ENCODE data around the gene MST1R.
A peak's percentile ranks its signal among the peaks of the same experiment; 100 is the strongest.

The MST1R gene

DNA sequence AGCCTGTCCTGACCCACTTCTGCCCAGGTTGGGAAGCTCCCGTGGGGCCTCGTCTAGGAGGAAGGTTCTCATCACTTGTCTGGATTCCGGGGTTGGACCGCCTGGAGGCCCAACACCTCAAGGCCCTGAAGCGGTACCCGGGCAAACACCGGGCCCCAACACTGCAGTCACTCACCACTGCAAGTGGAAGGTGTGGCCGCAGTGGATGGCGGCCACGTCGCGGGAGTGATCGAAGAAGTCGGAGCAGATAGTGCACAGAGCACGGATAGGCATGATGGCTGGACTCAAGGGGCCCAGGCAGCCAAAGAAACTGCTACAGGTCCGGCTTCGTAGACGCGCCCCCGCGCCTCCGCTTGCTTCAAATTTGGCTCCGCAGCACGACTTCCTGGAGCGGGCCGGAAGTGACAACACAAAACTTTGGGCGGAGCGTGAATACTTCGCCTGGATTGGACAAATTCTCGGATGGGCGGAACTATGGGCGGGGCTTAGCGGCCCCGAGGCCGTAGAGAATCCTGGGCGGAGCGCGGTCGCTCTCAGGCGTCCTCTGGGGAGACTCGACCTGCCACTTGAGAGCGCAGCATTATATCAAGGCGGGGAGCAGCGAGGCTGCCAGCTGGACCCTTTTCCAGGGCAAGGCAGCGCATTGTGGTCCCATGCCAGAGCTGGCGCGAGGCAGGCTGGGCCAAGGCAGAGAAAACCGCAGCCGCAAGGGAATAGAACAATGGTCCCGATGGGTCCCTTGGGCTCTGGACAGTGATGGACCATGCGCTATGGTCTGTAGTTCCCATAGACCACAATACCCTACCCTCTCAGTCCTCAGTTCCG is 47.3 kb downstream of the MST1R start, which contains the start of gene TRAIP:
TRAIP (minus strand) TSS at position 384 of the 825 bp plus-strand sequence; CDS start at position 273, 111 bp downstream.
- H3K27me3 Mint-ChIP-seq (ENCODE audit: low read depth) = no peaks in the 10 kb centered on the region
- no peaks in the 10 kb centered on the region for H3K9me3 Mint-ChIP-seq
- peak within 1 kb of the TSS; percentile 99 for H3K4me3 Mint-ChIP-seq
- H3K27ac Mint-ChIP-seq = peak within 1 kb of the TSS; percentile 94
- H3K4me1 Mint-ChIP-seq (ENCODE audit: low read depth) = peaks cover 11% of the 10 kb centered on the region
- no peaks in the 10 kb centered on the region for H3K36me3 Mint-ChIP-seq (ENCODE audit: low read depth)
- peak; percentile 92 for DNase-seq (ENCODE audit: low spot score)

GRCh38 chr3:49855662-49856061 is 48.0 kb downstream of the MST1R start:
- H3K4me1 Mint-ChIP-seq (ENCODE audit: low read depth) = peaks cover 11% of the 10 kb centered on the region
- H3K9me3 Mint-ChIP-seq = no peaks in the 10 kb centered on the region
- H3K27ac Mint-ChIP-seq = peak overlapping the region; percentile 94
- no peaks in the 10 kb centered on the region for H3K36me3 Mint-ChIP-seq (ENCODE audit: low read depth)
- no peaks in the 10 kb centered on the region for H3K27me3 Mint-ChIP-seq (ENCODE audit: low read depth)
- no peak for DNase-seq (ENCODE audit: low spot score)
- peak overlapping the region; percentile 99 for H3K4me3 Mint-ChIP-seq

GRCh38 chr3:49845694-49846093 is 58.0 kb downstream of the MST1R start:
- Mint-ChIP-seq H3K4me1 (ENCODE audit: low read depth) (no peaks in the 10 kb centered on the region), H3K27ac (no peak overlapping the region), H3K36me3 (ENCODE audit: low read depth) (peaks cover 7% of the 10 kb centered on the region), H3K4me3 (no peak overlapping the region), H3K27me3 (ENCODE audit: low read depth) (no peaks in the 10 kb centered on the region), H3K9me3 (no peaks in the 10 kb centered on the region)
- no peak for DNase-seq (ENCODE audit: low spot score)

DNA sequence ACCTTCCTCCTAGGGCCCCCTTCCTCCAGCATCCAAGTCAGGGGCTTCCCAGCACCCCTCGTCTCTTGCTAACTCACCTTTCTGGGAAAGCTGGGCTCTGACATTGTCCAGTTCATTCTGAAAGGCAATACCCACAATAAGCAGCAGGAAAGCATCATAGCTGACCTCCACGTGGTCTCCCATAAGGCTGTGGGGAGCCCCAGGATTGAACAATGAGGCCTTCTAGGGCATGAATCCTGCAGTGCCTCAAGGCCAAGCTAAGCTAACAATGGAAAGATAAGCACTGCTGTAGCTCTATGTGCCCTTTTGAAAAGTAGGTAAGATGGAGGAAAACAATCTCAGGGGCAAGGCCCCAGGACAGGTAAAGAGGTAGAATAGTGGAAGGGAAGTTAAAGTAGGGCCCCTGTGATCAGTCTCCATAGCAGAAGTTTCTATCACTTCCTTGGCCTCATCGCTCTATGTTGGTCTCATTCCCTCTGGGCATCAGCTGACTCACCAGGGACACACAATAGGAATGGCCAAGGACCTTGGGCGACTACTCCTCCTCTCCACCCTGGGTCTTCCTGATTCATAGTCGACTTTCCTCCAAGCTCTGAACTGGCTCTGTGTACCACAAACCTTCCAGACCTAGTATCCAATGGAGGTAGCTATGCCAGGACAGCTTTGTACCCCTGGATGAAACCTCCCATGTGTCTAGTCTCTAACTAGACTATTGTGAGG is 59.0 kb downstream of the MST1R start:
- no peaks in the 10 kb centered on the region for H3K27me3 Mint-ChIP-seq (ENCODE audit: low read depth)
- no peak overlapping the region for H3K4me3 Mint-ChIP-seq
- no peaks in the 10 kb centered on the region for H3K9me3 Mint-ChIP-seq

DNA sequence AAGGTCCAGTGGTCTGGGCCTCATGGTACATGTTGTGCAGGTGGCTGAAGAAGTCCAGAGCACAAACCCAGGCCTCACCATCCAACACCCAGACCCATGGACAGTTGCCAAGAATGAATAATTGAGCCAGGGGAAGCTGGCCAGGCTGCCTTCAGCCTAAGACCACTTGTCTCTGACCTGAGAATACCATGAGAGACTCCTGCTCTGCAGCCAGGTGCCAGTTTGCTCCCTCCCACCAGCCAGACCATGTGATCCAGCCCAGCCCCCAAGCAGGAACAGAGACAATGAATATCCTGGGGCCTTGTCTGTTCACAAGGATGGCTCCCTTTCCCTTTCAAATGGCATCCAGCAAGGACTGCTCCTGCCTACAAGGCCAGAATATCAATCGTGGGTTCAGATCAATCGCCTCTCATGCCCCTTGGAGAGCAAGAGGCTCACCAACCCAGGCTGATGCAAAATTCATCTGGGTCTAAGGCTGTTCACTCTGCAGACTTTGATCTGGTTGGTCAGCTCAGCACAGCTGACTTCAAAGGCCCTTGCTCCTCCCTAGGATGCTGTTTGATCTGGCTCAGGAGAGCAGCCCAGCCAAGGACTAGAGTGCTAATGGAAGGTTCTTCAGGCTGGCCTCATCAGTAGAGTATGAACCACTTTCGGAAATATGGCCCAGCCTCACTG is 60.7 kb downstream of the MST1R start:
- H3K27me3 Mint-ChIP-seq (ENCODE audit: low read depth) = no peaks in the 10 kb centered on the region
- H3K4me1 Mint-ChIP-seq (ENCODE audit: low read depth) = peaks cover 2% of the 10 kb centered on the region
- no peak for DNase-seq (ENCODE audit: low spot score)
- no peaks in the 10 kb centered on the region for H3K9me3 Mint-ChIP-seq
- no peak overlapping the region for H3K4me3 Mint-ChIP-seq
- H3K36me3 Mint-ChIP-seq (ENCODE audit: low read depth) = peaks cover 12% of the 10 kb centered on the region
- H3K27ac Mint-ChIP-seq = no peak overlapping the region

More for the DNA sequence above, 59.0 kb downstream of the MST1R start:
- no peak overlapping the region for H3K27ac Mint-ChIP-seq
- no peaks in the 10 kb centered on the region for H3K4me1 Mint-ChIP-seq (ENCODE audit: low read depth)
- H3K36me3 Mint-ChIP-seq (ENCODE audit: low read depth) = peaks cover 7% of the 10 kb centered on the region
- no peak for DNase-seq (ENCODE audit: low spot score)

DNA sequence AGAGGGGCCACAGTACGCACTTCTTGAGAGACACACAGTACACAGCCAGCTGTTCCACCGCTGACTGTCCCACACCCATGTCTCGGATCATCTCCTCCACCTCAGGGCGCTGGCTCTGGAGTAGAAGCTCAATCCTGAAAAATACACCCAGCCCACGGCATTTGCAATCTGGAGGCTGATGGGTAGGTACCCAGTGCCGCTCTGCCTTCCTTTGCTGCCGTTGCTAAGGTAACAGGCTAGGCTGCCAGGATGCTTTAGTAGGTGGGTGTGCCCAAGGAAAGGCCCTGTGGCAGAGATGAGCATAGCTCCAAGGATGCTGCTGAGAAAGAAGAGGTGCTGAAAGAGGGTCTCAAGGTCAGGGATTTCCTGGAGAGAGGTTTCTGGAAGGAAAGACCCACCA is 61.9 kb downstream of the MST1R start:
- no peaks in the 10 kb centered on the region for H3K9me3 Mint-ChIP-seq
- no peak for DNase-seq (ENCODE audit: low spot score)
- H3K27ac Mint-ChIP-seq = no peak overlapping the region
- H3K27me3 Mint-ChIP-seq (ENCODE audit: low read depth) = no peaks in the 10 kb centered on the region
- H3K36me3 Mint-ChIP-seq (ENCODE audit: low read depth) = peaks cover 5% of the 10 kb centered on the region
- H3K4me1 Mint-ChIP-seq (ENCODE audit: low read depth) = peaks cover 2% of the 10 kb centered on the region
- H3K4me3 Mint-ChIP-seq = no peak overlapping the region

DNA sequence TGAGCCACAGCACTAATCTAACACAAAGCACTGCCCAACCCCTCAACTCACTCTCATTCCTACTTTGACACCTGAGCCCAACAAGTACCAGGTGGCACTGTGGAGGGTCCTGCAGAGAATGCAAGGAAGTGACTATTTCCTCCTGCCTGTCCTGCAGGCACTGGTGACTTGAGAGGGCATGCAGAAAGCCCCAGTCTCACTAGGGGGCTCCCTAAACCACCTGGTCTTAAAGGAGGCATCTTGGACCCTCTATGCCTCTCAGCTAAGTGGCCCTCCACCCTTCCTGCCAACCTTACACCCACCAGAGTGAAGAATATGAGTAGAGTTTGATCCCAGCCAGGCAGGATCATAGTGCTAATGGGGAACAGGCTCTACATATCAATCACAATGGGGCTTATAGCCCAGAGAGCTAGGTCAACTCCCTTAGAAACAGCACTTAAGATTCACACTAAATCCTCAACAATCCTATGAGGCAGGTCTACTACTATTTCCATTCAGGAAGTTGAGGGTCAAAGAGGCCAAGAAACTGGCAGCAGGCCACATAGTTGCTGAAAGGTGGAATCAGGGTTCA is 62.5 kb downstream of the MST1R start:
- no peak for DNase-seq (ENCODE audit: low spot score)
- Mint-ChIP-seq H3K27me3 (ENCODE audit: low read depth) (no peaks in the 10 kb centered on the region), H3K36me3 (ENCODE audit: low read depth) (peaks cover 5% of the 10 kb centered on the region), H3K4me1 (ENCODE audit: low read depth) (peaks cover 2% of the 10 kb centered on the region), H3K4me3 (no peak overlapping the region), H3K27ac (no peak overlapping the region), H3K9me3 (no peaks in the 10 kb centered on the region)

- Mint-ChIP-seq H3K27ac (no peak overlapping the region), H3K9me3 (no peaks in the 10 kb centered on the region), H3K4me3 (no peak overlapping the region), H3K27me3 (ENCODE audit: low read depth) (no peaks in the 10 kb centered on the region), H3K36me3 (ENCODE audit: low read depth) (peaks cover 5% of the 10 kb centered on the region), H3K4me1 (ENCODE audit: low read depth) (peaks cover 2% of the 10 kb centered on the region)
- DNase-seq (ENCODE audit: low spot score) = no peak
Measured at GRCh38 chr3:49840388-49840787, 63.3 kb downstream of the MST1R start.

GRCh38 chr3:49839193-49839809 is 64.4 kb downstream of the MST1R start:
- Mint-ChIP-seq H3K4me3 (no peak overlapping the region), H3K36me3 (ENCODE audit: low read depth) (peaks cover 8% of the 10 kb centered on the region), H3K9me3 (no peaks in the 10 kb centered on the region), H3K27ac (no peak overlapping the region), H3K4me1 (ENCODE audit: low read depth) (peaks cover 2% of the 10 kb centered on the region), H3K27me3 (ENCODE audit: low read depth) (no peaks in the 10 kb centered on the region)
- peak; percentile 66 for DNase-seq (ENCODE audit: low spot score)
